Amniotic stem cell (primary cell): Measurements from ENCODE around the gene IQGAP3.

Experiments
- DNase-seq: peaks from one replicate; lab custom pipeline; 2025; lab: John Stamatoyannopoulos, UW

Gene IQGAP3

GRCh38 chr1:156543066-156543465, 29.3 kb downstream of the IQGAP3 start:
- DNase-seq, result no peak

- DNase-seq, result no peak
Observed at GRCh38 chr1:156540955-156541354, 31.4 kb downstream of the IQGAP3 start.

GRCh38 chr1:156539818-156540355, 32.5 kb downstream of the IQGAP3 start:
- DNase-seq, result no peak

GRCh38 chr1:156538711-156539440, 33.5 kb downstream of the IQGAP3 start:
- no peak for DNase-seq

GRCh38 chr1:156537027-156537426, 35.3 kb downstream of the IQGAP3 start:
- no peak for DNase-seq

- DNase-seq, result no peak
Observed at GRCh38 chr1:156534424-156535060, 37.8 kb downstream of the IQGAP3 start.

GRCh38 chr1:156533568-156534220, 38.7 kb downstream of the IQGAP3 start:
- DNase-seq, result no peak

- no peak for DNase-seq
Observed at GRCh38 chr1:156532374-156532773, 40.0 kb downstream of the IQGAP3 start.

- DNase-seq, result no peak
Observed at GRCh38 chr1:156530006-156530405, 42.4 kb downstream of the IQGAP3 start.

GRCh38 chr1:156528875-156529425, 43.4 kb downstream of the IQGAP3 start:
- no peak for DNase-seq

- no peak for DNase-seq
Observed at GRCh38 chr1:156528231-156528630, 44.1 kb downstream of the IQGAP3 start.

GRCh38 chr1:156527584-156527983, 44.8 kb downstream of the IQGAP3 start:
- no peak for DNase-seq

- DNase-seq, result no peak
Observed at GRCh38 chr1:156525856-156526489, 46.4 kb downstream of the IQGAP3 start.

GRCh38 chr1:156525071-156525501, 47.3 kb downstream of the IQGAP3 start:
- no peak for DNase-seq

- no peak for DNase-seq
Observed at GRCh38 chr1:156524481-156524869, 47.9 kb downstream of the IQGAP3 start.

- no peak for DNase-seq
Observed at GRCh38 chr1:156523801-156524480, 48.4 kb downstream of the IQGAP3 start.

GRCh38 chr1:156522443-156522970, 49.9 kb downstream of the IQGAP3 start:
- no peak for DNase-seq

- DNase-seq, result no peak
Observed at GRCh38 chr1:156517748-156518147, 54.6 kb downstream of the IQGAP3 start.

- DNase-seq, result no peak
Observed at GRCh38 chr1:156516821-156517220, 55.5 kb downstream of the IQGAP3 start.

GRCh38 chr1:156515956-156516355, 56.4 kb downstream of the IQGAP3 start:
- DNase-seq, result no peak

GRCh38 chr1:156513185-156513584, 59.2 kb downstream of the IQGAP3 start:
- no peak for DNase-seq
